HG03520 (cell line): ENCODE measurements around the gene TSEN54.

Experiments used
- ATAC-seq: cut with Tn5 transposase; IDR thresholded peaks from one replicate; pipeline ENCODE4 v1.9.1; 2021; ENCODE audit warnings: mild to moderate bottlenecking, moderate library complexity; ENCODE audit not compliant: unreplicated experiment

Gene TSEN54

DNA sequence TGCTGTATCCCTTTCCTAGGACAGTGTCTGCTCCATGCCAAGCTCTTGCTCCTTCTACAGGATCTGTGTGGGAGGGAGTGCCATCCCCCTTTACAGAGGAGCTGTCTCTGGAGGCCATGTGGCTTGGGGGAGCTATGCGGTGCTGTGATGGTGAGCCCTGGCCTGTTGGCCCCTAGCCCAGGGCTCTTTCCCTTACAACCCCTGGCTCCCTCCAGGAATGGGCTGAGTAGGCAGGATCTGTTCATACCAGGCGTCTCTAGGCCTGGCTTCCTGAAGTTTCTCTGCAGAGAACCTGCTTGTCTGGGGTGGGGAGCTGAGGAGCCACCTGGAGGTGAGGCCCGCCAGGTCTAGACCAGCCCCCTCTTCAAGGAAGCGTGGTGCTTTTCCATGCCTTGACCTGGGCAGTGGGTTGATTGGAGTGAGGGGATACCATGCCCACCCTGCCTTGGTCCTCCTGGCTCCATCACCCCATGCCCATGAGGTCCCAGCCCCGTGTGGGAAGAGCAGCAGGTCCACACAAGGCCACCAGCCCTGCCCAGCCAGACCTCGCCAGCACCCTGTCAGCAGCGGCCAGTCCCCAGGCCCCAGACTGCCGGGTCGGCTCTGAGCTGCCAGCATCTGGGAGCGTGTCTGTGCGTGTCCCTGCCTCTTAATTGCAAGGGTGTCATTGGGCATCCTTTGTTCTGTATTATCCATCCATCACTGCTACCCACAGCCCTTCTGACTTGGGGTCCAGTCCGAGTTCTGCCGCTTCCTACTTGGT lies 23.8 kb downstream of the TSEN54 start:
- no peak for ATAC-seq

GRCh38 chr17:75540923-75541503 lies 24.7 kb downstream of the TSEN54 start:
- no peak for ATAC-seq

DNA sequence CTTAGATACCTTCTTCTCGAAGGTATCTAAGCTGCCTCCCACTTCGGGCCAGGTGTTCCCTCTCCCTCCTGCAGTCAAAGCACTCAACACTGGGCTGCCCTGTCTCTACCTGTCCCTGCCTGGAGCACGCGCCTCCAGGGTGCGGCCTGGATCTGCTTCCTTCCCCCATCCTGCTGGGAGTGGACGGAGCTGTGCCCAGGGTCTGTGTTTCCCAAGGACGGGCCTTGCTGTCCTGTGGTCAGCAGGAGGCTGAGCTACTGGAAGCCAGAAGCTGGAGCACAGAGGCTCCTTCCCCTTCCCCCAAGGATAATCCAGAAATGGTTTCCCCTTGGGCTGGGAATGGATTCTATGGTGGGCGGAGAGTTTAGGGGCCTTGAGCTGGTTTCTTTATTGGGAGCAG lies 25.9 kb downstream of the TSEN54 start:
- no peak for ATAC-seq

GRCh38 chr17:75542728-75543336 lies 26.5 kb downstream of the TSEN54 start:
- ATAC-seq = no peak

DNA sequence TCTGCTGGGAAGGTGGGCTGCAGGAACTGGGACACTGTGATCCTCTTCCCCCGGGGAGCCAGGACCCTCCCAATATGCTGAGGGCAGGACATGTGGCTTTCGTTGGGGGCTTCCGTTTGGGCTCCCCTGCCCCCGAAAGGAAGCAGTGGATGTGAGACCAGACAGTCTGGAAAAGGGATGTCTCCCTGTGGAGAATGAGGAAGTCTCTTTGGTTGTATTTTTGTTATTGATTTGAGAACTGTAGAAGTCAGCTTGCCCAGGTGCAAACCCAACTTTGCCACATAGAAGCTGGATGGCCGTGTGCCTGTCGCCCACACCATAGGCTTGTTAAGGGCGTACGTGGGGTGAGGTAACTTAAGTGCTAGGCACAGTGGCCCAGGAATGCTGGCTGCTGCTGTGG lies 27.9 kb downstream of the TSEN54 start:
- no peak for ATAC-seq

DNA sequence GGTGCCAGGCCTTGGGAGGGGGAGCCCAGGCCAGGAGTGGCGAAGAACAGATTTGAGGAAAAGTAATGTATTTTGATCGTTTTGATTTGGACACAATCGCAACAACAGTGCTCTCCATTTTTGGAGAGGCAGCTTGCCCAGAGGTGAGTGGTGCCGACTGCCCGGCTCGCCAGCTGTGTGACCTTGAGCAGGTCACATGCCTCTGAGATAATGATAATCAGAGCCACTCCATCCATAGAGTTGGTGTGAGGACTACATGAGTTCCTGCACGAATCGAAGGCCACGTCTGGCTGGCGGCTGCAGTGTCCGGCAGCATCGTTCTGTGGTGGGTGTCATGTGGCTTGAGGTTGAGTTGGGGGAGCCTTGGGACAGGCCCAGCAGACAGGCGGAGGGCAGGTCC lies 29.9 kb downstream of the TSEN54 start:
- ATAC-seq = no peak

DNA sequence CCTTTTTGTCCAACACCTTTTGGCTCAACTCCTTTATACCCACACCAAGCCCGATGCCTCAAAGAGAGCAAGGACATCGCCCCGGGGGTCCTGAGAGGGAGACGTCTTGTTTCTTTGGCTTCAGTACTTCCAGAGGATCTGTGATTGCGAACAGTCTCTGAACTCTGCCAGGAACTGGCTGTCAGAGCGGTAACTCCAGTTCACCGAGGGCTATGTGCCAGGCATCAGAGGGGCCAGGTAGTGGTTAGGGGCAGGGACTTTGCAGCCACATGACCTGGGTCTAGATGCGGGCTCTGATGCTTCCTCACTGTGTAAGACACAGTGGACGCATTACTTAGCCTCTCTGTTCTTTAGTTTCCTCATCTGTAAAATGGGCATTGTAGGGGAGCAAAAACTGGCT lies 30.8 kb downstream of the TSEN54 start:
- no peak for ATAC-seq

- ATAC-seq = no peak
These were observed 32.5 kb downstream of the TSEN54 start for GRCh38 chr17:75548813-75549212.

DNA sequence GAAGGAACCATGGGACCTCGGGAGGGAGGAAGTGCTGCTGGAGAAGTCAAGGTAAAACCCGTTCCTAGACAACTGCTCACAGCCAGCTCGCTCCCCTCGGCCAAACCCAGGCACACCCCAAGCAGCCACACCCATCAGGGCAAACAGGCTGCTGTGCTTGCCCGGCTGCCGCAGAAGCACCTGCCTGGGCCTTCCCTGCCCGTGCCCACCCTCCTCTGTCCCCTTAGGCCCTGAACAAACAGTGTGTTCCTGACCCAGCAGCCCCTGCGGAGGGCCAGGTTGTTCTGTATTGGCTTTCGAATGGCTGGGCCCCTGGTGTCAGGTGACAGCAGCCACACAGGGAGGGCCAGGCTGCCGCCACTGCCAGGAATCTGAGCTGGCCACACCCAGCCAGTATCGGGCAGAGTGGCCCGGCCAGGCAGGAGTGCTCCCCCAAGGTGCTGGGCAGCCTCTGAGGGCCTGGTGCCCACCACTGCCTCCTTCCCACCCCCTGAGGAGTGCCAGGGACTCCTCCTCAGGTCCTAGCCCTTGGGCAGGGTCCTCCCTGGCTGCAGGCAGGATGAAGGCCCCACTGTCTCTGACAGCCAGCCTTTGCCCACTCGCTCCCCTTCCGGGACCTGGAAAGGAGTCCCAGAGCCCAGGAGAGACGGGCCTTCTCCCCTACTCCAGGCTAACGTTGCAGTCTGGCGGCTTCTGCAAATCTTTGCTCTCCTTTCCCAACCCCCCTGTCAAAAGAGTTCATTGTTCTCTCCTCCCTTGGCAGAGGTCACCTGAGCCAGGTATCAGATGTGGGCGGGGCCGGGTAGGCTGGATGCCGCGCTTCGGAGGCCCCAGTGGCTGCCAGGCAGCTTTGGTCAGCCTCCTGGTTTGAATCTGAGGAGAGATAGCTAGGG lies 33.2 kb downstream of the TSEN54 start:
- no peak for ATAC-seq

DNA sequence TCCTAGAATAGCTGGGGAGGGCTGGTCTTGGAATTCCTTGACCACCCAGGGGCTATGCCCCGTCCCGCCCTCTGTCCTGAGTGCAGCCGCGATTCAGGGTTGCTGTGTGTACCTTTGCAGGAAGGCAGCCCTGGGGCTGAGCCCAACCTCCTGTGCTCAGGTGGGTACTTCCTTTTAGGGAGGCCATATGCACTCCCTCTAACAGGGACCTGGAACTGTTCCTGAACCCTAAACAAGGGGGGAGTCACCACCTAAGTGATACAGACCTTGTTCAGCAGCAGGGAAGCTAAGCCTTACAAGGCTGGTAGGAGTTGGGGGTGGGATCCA lies 33.8 kb downstream of the TSEN54 start:
- ATAC-seq = no peak

GRCh38 chr17:75551266-75551665 lies 34.9 kb downstream of the TSEN54 start:
- ATAC-seq = no peak

DNA sequence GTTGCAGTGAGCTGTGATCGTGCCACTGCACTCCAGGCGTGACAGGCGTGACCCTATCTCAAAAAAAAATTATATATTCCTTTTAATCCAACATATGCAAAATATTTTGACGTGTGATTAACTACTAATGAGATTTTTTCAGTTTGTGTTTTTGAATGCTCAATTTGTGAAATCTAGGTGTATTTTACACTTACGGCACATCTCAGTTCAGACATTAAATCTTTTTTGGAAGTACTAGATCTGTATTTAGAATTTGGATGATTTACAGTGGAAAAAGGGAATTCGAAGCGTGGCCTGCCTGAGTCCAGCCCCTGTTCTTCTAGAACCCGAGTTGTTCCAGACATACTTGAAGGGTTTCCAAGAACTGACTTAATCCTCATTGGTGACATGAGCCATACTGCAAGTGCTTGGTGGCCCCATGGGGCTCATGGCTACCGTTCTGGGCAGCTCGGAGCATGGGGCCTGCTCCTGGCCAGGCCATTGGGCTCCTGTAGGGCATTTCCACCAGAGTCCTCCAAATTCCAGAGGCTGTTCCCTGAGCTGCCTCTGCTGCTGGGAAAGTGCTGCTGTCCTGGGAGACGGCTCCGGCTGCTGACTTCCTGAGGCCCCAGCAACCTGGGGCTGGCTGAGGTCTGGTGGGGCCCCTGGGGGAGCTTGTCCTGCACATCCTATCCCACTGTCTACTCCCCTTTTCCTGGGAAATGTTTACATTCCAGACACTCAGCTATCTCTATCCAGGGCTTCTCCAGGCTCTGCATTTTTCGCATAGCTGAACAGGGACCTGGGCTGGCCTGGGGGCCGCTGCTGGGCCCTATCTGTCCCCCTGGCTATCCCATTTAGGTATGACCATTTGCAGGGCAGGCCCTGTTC lies 36.3 kb downstream of the TSEN54 start:
- ATAC-seq = no peak

DNA sequence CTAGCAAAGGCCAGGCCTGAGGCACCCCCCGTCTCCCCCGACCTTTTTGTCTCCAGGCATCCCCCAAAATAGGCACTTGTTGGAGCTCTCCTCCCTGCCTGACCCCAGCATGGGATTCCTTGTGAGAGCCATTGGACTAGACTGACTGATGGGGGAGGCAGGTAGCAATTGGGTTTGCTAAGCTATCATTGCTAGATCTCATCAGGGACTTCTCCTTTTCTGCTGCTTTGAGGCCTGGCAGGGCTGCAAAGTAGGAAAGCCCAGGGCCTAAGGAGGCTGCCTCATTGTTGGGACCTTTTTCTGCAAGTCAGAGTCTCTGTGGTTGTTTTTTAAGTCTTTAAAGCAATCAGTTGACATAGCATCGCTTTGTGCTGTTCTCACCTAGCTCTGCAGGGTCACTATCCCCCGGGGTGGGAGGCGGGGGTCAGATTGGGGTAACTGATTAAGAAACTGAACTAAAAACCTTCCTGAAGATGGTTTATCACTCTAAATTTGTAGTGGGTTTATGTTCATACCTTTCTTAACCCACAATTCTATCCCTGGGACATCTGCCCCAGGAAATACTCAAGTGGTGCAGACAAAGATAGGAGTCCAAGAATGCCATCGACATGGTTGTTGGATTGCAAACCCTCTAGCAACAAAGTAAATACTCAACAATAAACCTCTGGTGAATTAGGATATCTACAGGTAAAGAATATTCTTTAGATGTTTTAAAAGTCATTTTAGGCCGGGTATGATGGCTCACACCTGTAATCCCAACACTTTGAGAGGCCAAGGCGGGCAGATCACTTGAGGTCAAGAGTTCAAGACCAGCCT lies 37.2 kb downstream of the TSEN54 start:
- ATAC-seq = no peak

- no peak for ATAC-seq
These were observed 39.4 kb downstream of the TSEN54 start for GRCh38 chr17:75555679-75556153.

GRCh38 chr17:75557075-75557851 lies 40.9 kb downstream of the TSEN54 start:
- no peak for ATAC-seq

DNA sequence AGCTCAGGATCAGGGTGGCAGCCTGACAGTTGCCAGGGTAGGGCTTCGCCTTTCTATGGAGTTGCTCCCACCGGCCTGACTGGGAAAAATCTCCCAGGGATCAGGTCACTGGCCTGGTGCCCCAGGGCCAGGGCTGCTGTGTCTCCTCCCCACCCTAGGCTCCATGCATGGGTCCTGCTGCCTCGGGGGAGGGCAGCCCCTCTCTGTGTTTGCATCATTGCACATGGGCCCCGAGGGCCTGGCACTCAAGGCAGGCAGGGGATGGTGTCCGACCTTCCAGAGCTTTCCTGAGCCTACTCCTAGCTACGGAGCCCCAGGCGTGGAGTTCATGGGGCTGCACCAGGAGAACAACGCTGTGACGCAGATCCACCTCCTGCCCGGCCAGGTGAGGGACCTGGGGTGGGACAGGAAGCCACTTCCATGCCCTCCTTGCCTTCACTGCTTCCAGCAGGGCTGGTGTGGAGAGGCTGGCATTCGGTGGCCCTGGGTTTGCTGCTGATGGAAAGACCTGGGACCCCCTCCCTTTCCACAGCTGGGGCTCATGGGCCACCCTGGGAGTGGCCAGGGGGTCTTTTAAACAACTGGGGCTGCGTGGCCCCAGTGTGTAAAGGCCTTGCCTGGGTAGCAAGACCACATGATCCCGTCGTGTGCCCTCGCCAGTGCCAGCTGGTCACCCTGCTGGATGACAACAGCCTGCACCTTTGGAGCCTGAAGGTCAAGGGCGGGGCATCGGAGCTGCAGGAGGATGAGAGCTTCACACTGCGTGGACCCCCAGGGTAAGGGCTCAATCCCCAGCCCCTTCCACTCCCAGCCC lies 41.7 kb downstream of the TSEN54 start:
- no peak for ATAC-seq

DNA sequence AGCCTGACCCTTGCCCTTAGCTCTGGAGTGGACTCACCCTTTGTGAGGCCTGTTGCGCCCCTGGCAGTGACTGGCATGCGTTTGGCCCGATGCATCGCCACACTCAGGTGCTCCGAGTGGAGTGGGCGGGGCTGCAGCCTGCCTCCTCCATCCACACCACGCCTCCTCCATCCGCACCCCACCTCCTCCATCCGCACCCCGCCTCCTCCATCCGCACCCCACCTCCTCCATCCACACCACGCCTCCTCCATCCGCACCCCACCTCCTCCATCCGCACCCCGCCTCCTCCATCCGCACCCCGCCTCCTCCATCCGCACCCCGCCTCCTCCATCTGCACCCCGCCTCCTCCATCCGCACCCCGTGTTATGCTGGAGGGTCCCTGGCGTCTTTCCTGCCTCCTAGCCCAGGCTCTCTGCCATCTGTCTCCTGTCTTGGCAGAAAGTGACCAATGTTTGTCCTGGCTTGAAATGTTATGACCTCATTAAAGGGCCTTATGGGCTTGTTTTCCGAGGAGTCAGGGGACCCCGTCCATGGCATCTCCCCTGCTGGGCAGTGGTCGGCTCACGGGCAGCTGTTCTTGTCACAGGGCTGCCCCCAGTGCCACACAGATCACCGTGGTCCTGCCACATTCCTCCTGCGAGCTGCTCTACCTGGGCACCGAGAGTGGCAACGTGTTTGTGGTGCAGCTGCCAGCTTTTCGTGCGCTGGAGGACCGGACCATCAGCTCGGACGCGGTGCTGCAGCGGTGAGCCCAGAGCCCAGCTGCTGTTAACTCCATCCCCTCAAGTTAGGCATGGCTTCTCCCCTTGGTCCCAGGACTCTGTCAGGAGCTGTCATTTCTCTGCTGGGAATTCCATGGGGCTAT lies 42.6 kb downstream of the TSEN54 start:
- no peak for ATAC-seq
